ENCODE data around the gene PCP4.

Gene PCP4

DNA sequence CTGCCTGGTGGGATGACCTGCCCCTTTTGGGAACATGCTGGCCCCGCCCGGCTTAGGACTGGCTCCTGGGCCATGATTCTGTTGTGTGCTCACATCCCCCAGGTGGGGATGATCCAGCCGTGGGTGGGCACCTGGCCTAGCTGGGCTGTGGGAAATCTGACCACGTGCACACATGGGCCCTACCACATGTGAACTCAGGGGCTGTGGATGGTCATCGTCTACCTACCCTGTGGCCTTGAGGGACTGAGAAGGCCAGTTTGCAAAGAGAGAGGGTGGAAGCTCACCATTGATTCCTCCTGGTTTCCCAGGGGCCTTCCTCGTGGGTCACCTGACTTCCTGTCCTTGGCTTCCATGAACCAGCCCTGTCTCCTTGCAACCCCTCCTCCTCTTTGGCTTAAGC, 19.4 kb upstream of the PCP4 start:
- DNase-seq: no peak
- intact Hi-C loops (cut with DNase I; ENCODE audit: low total_unique reads): no loop called here
- Histone ChIP-seq H3K4me3 (no peak overlapping the region), H3K9me3 (no peaks in the 10 kb centered on the region), H3K36me3 (no peaks in the 10 kb centered on the region), H3K27me3 (no peaks in the 10 kb centered on the region), H3K27ac (no peak overlapping the region), H3K4me1 (no peaks in the 10 kb centered on the region)
- TF ChIP-seq, protein P1, sequence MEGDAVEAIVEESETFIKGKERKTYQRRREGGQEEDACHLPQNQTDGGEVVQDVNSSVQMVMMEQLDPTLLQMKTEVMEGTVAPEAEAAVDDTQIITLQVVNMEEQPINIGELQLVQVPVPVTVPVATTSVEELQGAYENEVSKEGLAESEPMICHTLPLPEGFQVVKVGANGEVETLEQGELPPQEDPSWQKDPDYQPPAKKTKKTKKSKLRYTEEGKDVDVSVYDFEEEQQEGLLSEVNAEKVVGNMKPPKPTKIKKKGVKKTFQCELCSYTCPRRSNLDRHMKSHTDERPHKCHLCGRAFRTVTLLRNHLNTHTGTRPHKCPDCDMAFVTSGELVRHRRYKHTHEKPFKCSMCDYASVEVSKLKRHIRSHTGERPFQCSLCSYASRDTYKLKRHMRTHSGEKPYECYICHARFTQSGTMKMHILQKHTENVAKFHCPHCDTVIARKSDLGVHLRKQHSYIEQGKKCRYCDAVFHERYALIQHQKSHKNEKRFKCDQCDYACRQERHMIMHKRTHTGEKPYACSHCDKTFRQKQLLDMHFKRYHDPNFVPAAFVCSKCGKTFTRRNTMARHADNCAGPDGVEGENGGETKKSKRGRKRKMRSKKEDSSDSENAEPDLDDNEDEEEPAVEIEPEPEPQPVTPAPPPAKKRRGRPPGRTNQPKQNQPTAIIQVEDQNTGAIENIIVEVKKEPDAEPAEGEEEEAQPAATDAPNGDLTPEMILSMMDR (IDR thresholded peaks at IDR 0.05): no peak

DNA sequence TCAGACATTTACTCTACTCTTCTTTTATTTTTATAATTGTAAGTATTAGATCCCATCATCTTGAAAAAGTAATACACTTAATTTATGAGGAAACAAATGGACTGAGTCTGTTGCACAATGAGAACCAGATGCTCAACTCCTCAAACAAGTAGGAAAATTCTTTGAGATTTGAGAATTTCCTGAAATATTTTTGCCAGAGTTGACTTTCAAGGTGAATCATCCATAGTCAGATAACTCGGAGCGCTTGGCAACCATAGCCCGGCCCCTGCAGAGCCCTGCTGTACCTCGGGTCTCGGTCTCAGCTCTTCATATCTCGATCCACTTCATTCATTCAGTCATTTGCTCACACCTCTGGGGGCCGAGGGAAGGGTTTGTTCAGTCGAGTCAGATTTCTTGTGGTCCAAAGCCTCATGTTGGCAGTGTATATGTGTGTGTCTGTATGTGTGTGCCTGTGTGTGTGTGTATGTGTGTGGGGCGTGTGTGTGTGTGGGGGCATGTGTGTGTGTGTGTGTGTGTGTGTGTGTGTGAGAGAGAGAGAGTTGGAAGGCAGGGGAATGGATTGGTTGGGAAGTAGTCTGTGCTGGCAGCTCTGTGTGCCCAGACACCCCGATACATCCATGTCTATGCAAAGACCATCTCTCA, 18.1 kb upstream of the PCP4 start:
- no peaks in the 10 kb centered on the region for H3K9me3 ChIP-seq
- intact Hi-C loops (cut with DNase I; ENCODE audit: low total_unique reads): no loop called here
- no peak overlapping the region for H3K27ac ChIP-seq
- H3K27me3 ChIP-seq: no peaks in the 10 kb centered on the region
- no peaks in the 10 kb centered on the region for H3K36me3 ChIP-seq
- no peaks in the 10 kb centered on the region for H3K4me1 ChIP-seq
- DNase-seq: no peak
- H3K4me3 ChIP-seq: no peak overlapping the region
- TF ChIP-seq, protein P1 (IDR thresholded peaks at IDR 0.05): no peak

DNA sequence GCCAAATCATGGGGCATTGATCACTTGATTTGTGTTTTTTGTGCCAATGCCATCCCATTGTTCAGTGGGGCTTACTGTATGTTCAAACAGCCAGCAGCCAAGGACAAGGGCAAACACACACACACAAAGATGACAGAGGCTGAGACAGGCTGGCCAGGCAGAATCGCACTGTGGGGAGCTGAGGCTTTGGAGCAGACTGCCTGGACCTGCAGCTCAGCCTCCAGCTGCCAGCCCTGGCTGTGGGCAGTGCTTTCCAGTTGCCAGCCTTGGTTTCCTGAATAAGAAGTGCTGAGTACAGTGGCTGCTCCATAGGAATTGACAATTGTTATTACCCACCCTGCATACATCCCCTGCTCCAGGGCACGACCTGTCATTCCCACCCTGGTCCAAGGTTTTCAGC, 16.9 kb upstream of the PCP4 start:
- no peaks in the 10 kb centered on the region for H3K4me1 ChIP-seq
- intact Hi-C loops (cut with DNase I; ENCODE audit: low total_unique reads): no loop called here
- no peak overlapping the region for H3K27ac ChIP-seq
- DNase-seq: no peak
- H3K9me3 ChIP-seq: no peaks in the 10 kb centered on the region
- no peaks in the 10 kb centered on the region for H3K36me3 ChIP-seq
- TF ChIP-seq, protein P1 (IDR thresholded peaks at IDR 0.05): no peak
- no peak overlapping the region for H3K4me3 ChIP-seq
- no peaks in the 10 kb centered on the region for H3K27me3 ChIP-seq

DNA sequence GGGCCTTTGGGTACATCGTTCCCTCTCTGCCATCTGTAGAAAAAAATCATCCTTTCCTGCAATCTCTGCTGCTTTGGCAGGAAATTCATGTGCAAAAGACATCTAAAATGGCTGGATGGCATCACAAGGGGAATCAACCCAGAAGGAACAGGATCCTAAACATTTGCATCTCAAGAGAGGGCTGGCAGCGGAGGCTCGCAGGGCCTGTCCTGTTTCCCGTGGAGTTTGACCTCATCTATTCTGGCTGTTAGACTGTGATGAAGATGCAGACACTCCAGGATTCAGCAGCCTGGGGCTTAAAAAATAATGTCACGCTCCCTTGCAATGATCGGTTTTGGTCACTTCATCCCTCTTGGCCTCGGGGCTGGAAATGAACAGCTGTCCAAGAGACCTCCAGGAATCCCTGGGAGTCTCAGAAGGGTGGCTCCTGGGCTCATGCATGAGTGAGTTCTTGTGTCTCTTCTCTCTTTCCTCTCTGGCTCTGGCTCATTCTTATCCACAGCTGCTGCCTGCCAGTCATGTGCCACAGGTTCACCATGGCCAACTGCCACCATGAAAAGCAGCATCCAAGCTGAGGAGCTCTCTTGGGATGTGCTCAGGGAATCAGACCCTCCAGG, 16.1 kb upstream of the PCP4 start:
- no peak overlapping the region for H3K4me3 ChIP-seq
- H3K27ac ChIP-seq: no peak overlapping the region
- H3K36me3 ChIP-seq: no peaks in the 10 kb centered on the region
- H3K4me1 ChIP-seq: no peaks in the 10 kb centered on the region
- H3K9me3 ChIP-seq: no peaks in the 10 kb centered on the region
- no peaks in the 10 kb centered on the region for H3K27me3 ChIP-seq
- TF ChIP-seq, protein P1 (IDR thresholded peaks at IDR 0.05): no peak
- DNase-seq: no peak
- intact Hi-C loops (cut with DNase I; ENCODE audit: low total_unique reads): no loop called here

DNA sequence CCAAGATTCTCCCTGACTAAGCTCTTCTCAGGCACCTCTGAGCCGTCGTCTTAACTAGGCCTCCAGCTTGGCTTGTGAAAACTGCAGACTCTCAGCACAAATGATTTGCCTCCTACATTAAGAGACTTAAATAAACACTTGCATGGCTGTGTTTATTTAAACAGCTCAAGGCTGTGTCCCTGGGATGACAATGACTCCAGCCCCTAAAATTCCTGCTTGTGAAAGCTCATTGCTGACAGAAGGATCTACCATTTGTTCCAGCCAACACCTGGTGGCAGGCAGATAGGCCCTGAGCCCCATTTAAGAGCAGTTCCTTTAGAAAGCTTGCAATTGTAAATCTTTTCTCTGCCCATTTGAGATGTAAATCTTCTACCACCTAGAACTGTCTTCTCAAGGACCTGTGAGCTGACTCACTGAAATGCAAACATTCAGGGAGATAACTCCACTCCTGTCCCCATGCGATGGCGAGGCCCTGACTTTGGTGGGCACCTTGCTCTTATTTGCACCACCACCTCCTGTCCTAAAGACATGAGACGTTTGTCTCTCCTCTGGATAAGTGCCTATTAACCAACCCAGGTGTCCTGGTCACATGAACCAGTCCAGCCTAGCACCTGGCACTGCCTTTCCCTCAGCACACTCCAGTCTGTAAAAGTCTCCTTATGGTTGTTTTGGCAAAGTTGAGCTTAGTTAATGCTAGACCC, 15.1 kb upstream of the PCP4 start:
- no peak overlapping the region for H3K4me3 ChIP-seq
- no peaks in the 10 kb centered on the region for H3K36me3 ChIP-seq
- H3K4me1 ChIP-seq: no peaks in the 10 kb centered on the region
- intact Hi-C loops (cut with DNase I; ENCODE audit: low total_unique reads): no loop called here
- H3K27ac ChIP-seq: no peak overlapping the region
- no peaks in the 10 kb centered on the region for H3K27me3 ChIP-seq
- DNase-seq: no peak
- TF ChIP-seq, protein P1 (IDR thresholded peaks at IDR 0.05): no peak
- H3K9me3 ChIP-seq: no peaks in the 10 kb centered on the region
